Measurements from ENCODE around the gene PPP2R5C.

The PPP2R5C gene

DNA sequence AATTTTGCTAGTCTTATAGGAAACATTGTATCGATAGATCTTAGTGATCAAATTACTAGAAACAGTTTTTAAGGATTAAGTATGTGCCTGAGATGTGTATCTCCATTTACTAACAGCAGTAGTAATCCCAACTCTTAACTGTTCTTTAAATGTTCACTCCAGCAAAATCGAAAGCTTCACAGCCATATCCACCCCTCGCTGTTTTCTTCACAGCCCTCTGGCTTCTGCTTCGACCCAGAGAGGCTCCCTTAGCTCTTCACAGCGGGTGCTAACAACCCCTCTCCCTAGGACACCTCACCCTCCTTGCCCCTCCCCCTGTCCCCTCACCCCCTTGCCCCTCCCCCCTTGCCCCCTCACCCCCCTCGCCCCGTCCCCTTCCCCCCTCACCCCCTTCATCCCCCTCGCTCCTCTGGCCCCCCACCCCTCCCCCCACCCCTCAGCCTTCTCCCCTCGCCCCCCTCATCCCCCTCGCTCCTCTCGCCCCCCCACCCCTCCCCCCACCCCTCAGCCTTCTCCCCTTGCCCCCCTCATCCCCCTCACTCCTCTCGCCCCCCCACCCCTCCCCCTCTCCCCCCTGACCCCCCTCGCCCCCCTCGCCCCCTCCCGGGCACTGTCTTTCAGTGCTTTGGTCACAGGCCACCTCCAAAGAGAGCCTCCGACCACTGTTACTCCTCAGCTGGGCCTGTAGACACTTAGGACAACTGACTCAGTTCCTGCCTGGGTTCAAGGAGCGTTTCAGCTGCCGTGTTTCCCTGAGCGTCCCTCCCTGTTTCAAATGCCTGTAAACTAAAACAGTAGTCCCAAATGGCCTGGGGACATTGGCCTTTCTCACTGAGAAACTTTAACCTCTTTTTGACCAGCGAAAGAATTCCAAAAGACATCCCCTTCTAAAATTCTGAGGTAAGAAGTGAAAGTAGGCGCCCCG lies 156.8 kb downstream of the PPP2R5C start:
- TF ChIP-seq ZNF747 (tag by site-specific recombination; IDR thresholded peaks at IDR 0.05) (no peak), ZSCAN18 (tag by site-specific recombination; IDR thresholded peaks at IDR 0.05) (no peak), ZNF585B (tag by site-specific recombination; IDR thresholded peaks at IDR 0.05) (no peak), OSR2 (tag by site-specific recombination; IDR thresholded peaks at IDR 0.05) (no peak), GLI2 (tag by site-specific recombination; IDR thresholded peaks at IDR 0.05; ENCODE audit: borderline replicate concordance, low read depth) (no peak), ZFP69B (tag by site-specific recombination; IDR thresholded peaks at IDR 0.05) (no peak), PRDM1 (tag by site-specific recombination; IDR thresholded peaks at IDR 0.05) (no peak), ZNF692 (tag by site-specific recombination; IDR thresholded peaks at IDR 0.05) (no peak)
- H3K27ac ChIP-seq (ENCODE audit: extremely low read depth, low read depth, low read length): no peak overlapping the region
- no peak overlapping the region for H3K4me3 ChIP-seq (ENCODE audit: low read depth, low read length)
- H3K36me3 ChIP-seq (ENCODE audit: control insufficient read depth in 2 of 2, insufficient read depth in 1 of 2, low read length in 2 of 2): peaks cover 10 to 30% of the 10 kb centered on the region in 2 experiments; a peak in 2 of 3 replicates
- POLR2A ChIA-PET: no interaction called here
- no peaks in the 10 kb centered on the region for H3K4me1 ChIP-seq (ENCODE audit: control insufficient read depth, insufficient read depth, low read length)
- no peaks in the 10 kb centered on the region for H3K9me3 ChIP-seq (ENCODE audit: control insufficient read depth, insufficient read depth, low read depth, low read length)
- CTCF ChIA-PET: no interaction called here

- H3K27ac ChIP-seq (ENCODE audit: extremely low read depth, low read depth, low read length): no peak overlapping the region
- TF ChIP-seq ZNF423 (tag by site-specific recombination; IDR thresholded peaks at IDR 0.05) (no peak), ZNF549 (tag by site-specific recombination; IDR thresholded peaks at IDR 0.05) (no peak), ZNF48 (tag by site-specific recombination; IDR thresholded peaks at IDR 0.05) (no peak), ZNF777 (tag by site-specific recombination; IDR thresholded peaks at IDR 0.05; ENCODE audit: borderline replicate concordance) (no peak), ZNF544 (tag by site-specific recombination; IDR thresholded peaks at IDR 0.05) (no peak), ZNF449 (tag by site-specific recombination; IDR thresholded peaks at IDR 0.05) (no peak), ZBTB8A (tag by site-specific recombination; IDR thresholded peaks at IDR 0.05) (no peak), ZNF426 (tag by site-specific recombination; IDR thresholded peaks at IDR 0.05) (no peak), OSR2 (tag by site-specific recombination; IDR thresholded peaks at IDR 0.05) (no peak), ZNF561 (tag by site-specific recombination; IDR thresholded peaks at IDR 0.05; ENCODE audit: borderline replicate concordance) (no peak), REPIN1 (tag by site-specific recombination; IDR thresholded peaks at IDR 0.05; ENCODE audit: low read depth) (no peak), ZNF791 (tag by site-specific recombination; IDR thresholded peaks at IDR 0.05) (no peak), KLF8 (tag by site-specific recombination; IDR thresholded peaks at IDR 0.05) (no peak), ZBTB17 (tag by site-specific recombination; IDR thresholded peaks at IDR 0.05) (no peak)
- TF ChIP-seq, protein P1, sequence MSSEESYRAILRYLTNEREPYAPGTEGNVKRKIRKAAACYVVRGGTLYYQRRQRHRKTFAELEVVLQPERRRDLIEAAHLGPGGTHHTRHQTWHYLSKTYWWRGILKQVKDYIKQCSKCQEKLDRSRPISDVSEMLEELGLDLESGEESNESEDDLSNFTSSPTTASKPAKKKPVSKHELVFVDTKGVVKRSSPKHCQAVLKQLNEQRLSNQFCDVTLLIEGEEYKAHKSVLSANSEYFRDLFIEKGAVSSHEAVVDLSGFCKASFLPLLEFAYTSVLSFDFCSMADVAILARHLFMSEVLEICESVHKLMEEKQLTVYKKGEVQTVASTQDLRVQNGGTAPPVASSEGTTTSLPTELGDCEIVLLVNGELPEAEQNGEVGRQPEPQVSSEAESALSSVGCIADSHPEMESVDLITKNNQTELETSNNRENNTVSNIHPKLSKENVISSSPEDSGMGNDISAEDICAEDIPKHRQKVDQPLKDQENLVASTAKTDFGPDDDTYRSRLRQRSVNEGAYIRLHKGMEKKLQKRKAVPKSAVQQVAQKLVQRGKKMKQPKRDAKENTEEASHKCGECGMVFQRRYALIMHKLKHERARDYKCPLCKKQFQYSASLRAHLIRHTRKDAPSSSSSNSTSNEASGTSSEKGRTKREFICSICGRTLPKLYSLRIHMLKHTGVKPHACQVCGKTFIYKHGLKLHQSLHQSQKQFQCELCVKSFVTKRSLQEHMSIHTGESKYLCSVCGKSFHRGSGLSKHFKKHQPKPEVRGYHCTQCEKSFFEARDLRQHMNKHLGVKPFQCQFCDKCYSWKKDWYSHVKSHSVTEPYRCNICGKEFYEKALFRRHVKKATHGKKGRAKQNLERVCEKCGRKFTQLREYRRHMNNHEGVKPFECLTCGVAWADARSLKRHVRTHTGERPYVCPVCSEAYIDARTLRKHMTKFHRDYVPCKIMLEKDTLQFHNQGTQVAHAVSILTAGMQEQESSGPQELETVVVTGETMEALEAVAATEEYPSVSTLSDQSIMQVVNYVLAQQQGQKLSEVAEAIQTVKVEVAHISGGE (tag by site-specific recombination; conservative IDR thresholded peaks at IDR 0.05; ENCODE audit: low read depth): no peak
- TF ChIP-seq, protein P2, sequence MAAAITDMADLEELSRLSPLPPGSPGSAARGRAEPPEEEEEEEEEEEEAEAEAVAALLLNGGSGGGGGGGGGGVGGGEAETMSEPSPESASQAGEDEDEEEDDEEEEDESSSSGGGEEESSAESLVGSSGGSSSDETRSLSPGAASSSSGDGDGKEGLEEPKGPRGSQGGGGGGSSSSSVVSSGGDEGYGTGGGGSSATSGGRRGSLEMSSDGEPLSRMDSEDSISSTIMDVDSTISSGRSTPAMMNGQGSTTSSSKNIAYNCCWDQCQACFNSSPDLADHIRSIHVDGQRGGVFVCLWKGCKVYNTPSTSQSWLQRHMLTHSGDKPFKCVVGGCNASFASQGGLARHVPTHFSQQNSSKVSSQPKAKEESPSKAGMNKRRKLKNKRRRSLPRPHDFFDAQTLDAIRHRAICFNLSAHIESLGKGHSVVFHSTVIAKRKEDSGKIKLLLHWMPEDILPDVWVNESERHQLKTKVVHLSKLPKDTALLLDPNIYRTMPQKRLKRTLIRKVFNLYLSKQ (tag by site-specific recombination; IDR thresholded peaks at IDR 0.05; ENCODE audit: borderline replicate concordance): no peak
- peaks cover 10 to 17% of the 10 kb centered on the region in 2 experiments; a peak in 2 of 3 replicates for H3K36me3 ChIP-seq (ENCODE audit: control insufficient read depth in 2 of 2, insufficient read depth in 1 of 2, low read length in 2 of 2)
- H3K4me1 ChIP-seq (ENCODE audit: control insufficient read depth, insufficient read depth, low read length): no peaks in the 10 kb centered on the region
- POLR2A ChIA-PET: interaction anchor here (0.5 to 0.6 kb wide), 2 partner anchors 1114 to 1165 kb away, joined by 4 to 7 read pairs; no protein-coding TSS in a partner anchor
- no peaks in the 10 kb centered on the region for H3K9me3 ChIP-seq (ENCODE audit: control insufficient read depth, insufficient read depth, low read depth, low read length)
- H3K4me3 ChIP-seq (ENCODE audit: low read depth, low read length): no peak overlapping the region
- CTCF ChIA-PET: no interaction called here
These were observed 158.8 kb downstream of the PPP2R5C start for GRCh38 chr14:101920271-101920670.

All from HEK293 (cell line).